ENCODE measurements around the gene ZSCAN16.

GRCh38 chr6:28171271-28171670, 46.9 kb downstream of the ZSCAN16 start:
- TF ChIP-seq POLR2A (IDR thresholded peaks at IDR 0.05) (no peak), POLR2AphosphoS5 (IDR thresholded peaks at IDR 0.05; ENCODE audit: insufficient read depth in 1 of 2, low read depth in 1 of 2) (no peak)
- TF ChIP-seq, protein P1, sequence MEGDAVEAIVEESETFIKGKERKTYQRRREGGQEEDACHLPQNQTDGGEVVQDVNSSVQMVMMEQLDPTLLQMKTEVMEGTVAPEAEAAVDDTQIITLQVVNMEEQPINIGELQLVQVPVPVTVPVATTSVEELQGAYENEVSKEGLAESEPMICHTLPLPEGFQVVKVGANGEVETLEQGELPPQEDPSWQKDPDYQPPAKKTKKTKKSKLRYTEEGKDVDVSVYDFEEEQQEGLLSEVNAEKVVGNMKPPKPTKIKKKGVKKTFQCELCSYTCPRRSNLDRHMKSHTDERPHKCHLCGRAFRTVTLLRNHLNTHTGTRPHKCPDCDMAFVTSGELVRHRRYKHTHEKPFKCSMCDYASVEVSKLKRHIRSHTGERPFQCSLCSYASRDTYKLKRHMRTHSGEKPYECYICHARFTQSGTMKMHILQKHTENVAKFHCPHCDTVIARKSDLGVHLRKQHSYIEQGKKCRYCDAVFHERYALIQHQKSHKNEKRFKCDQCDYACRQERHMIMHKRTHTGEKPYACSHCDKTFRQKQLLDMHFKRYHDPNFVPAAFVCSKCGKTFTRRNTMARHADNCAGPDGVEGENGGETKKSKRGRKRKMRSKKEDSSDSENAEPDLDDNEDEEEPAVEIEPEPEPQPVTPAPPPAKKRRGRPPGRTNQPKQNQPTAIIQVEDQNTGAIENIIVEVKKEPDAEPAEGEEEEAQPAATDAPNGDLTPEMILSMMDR (IDR thresholded peaks at IDR 0.05): no peak
